ENCODE measurements around the gene CNN2.

Gene CNN2

GRCh38 chr19:1081301-1082164 lies 55.1 kb downstream of the CNN2 start:
- H3K36me3 Mint-ChIP-seq (ENCODE audit: low read depth), result no peaks in the 10 kb centered on the region
- H3K27ac Mint-ChIP-seq, result no peak overlapping the region
- H3K9me3 Mint-ChIP-seq, result no peaks in the 10 kb centered on the region
- no peaks in the 10 kb centered on the region for H3K27me3 Mint-ChIP-seq (ENCODE audit: low read depth, poor library complexity)
- H3K4me3 Mint-ChIP-seq, result no peak overlapping the region
- DNase-seq, result no peak
- no peaks in the 10 kb centered on the region for H3K4me1 Mint-ChIP-seq
- TF ChIP-seq CTCF (IDR thresholded peaks at IDR 0.05), result no peak

- no peak overlapping the region for H3K27ac Mint-ChIP-seq
- peak; percentile 94 for DNase-seq
- no peak for TF ChIP-seq CTCF (IDR thresholded peaks at IDR 0.05)
- H3K4me3 Mint-ChIP-seq, result peak overlapping the region; percentile 75
- H3K9me3 Mint-ChIP-seq, result no peaks in the 10 kb centered on the region
- H3K36me3 Mint-ChIP-seq (ENCODE audit: low read depth), result no peaks in the 10 kb centered on the region
- no peaks in the 10 kb centered on the region for H3K27me3 Mint-ChIP-seq (ENCODE audit: low read depth, poor library complexity)
- H3K4me1 Mint-ChIP-seq, result no peaks in the 10 kb centered on the region
These were observed 55.9 kb downstream of the CNN2 start for GRCh38 chr19:1082165-1082927.

GRCh38 chr19:1082928-1083816 lies 56.8 kb downstream of the CNN2 start:
- H3K27ac Mint-ChIP-seq, result no peak overlapping the region
- no peak for DNase-seq
- no peak for TF ChIP-seq CTCF (IDR thresholded peaks at IDR 0.05)
- no peaks in the 10 kb centered on the region for H3K9me3 Mint-ChIP-seq
- H3K36me3 Mint-ChIP-seq (ENCODE audit: low read depth), result peaks cover 6% of the 10 kb centered on the region
- H3K27me3 Mint-ChIP-seq (ENCODE audit: low read depth, poor library complexity), result no peaks in the 10 kb centered on the region
- no peak overlapping the region for H3K4me3 Mint-ChIP-seq
- no peaks in the 10 kb centered on the region for H3K4me1 Mint-ChIP-seq

GRCh38 chr19:1084024-1084868 lies 57.8 kb downstream of the CNN2 start:
- H3K36me3 Mint-ChIP-seq (ENCODE audit: low read depth), result peaks cover 6% of the 10 kb centered on the region
- H3K9me3 Mint-ChIP-seq, result no peaks in the 10 kb centered on the region
- no peak overlapping the region for H3K27ac Mint-ChIP-seq
- no peak for DNase-seq
- H3K27me3 Mint-ChIP-seq (ENCODE audit: low read depth, poor library complexity), result no peaks in the 10 kb centered on the region
- H3K4me3 Mint-ChIP-seq, result no peak overlapping the region
- no peak for TF ChIP-seq CTCF (IDR thresholded peaks at IDR 0.05)
- H3K4me1 Mint-ChIP-seq, result no peaks in the 10 kb centered on the region

- H3K9me3 Mint-ChIP-seq, result no peaks in the 10 kb centered on the region
- no peak overlapping the region for H3K4me3 Mint-ChIP-seq
These were observed 58.7 kb downstream of the CNN2 start for GRCh38 chr19:1085053-1085658.

More at GRCh38 chr19:1085053-1085658, 58.7 kb downstream of the CNN2 start:
- no peak for DNase-seq
- Mint-ChIP-seq H3K4me1 (no peaks in the 10 kb centered on the region), H3K27me3 (ENCODE audit: low read depth, poor library complexity) (no peaks in the 10 kb centered on the region), H3K27ac (peak overlapping the region; percentile 71), H3K36me3 (ENCODE audit: low read depth) (peaks cover 6% of the 10 kb centered on the region)
- no peak for TF ChIP-seq CTCF (IDR thresholded peaks at IDR 0.05)
